Glutamatergic neuron (in vitro differentiated cells): Measurements from ENCODE around the gene UQCRQ. TPM values are rescaled to one million over a fixed set of nuclear protein-coding genes. Genes with fewer than 3 reads are reported as not detected.

Source experiments
- DNase-seq: peaks from one replicate; pipeline ENCODE4 v3.0.0; 2022
- H3K27ac Mint-ChIP-seq: one replicate; pipeline ENCODE4 v1.8.0; 2020; ENCODE audit warnings: mild to moderate bottlenecking, mixed read lengths, inconsistent platforms; ENCODE audit not compliant: unreplicated experiment
- H3K27me3 Mint-ChIP-seq: one replicate; pipeline ENCODE4 v1.8.0; 2020; ENCODE audit warnings: mild to moderate bottlenecking, moderate library complexity, mixed read lengths, inconsistent platforms; ENCODE audit not compliant: unreplicated experiment
- H3K36me3 Mint-ChIP-seq: one replicate; pipeline ENCODE4 v1.8.0; 2020; ENCODE audit warnings: mild to moderate bottlenecking, mixed read lengths, inconsistent platforms; ENCODE audit not compliant: unreplicated experiment
- H3K4me1 Mint-ChIP-seq: one replicate; pipeline ENCODE4 v1.8.0; 2020; ENCODE audit warnings: mild to moderate bottlenecking, low read depth, mixed read lengths, inconsistent platforms; ENCODE audit not compliant: unreplicated experiment
- H3K4me3 Mint-ChIP-seq: one replicate; pipeline ENCODE4 v1.8.0; 2020; ENCODE audit warnings: mild to moderate bottlenecking, mixed read lengths, inconsistent platforms; ENCODE audit not compliant: unreplicated experiment
- H3K9me3 Mint-ChIP-seq: one replicate; pipeline ENCODE4 v1.8.0; 2020; ENCODE audit warnings: mild to moderate bottlenecking, moderate library complexity, mixed read lengths, inconsistent platforms; ENCODE audit not compliant: unreplicated experiment
- CTCF ChIP-seq: fragments of 200-600 bp; sonication (generic); IDR thresholded peaks from one replicate; pipeline ENCODE4 v1.5.0; 2021; ENCODE audit not compliant: partially characterized antibody, unreplicated experiment
- total RNA-seq: library from RNA; stranded (reverse); fragmentation: NEBNext Ultra II Directional; extraction: Animal tissue kit (Norgen Biotek cat#: 25700); gene quantifications from one replicate; pipeline ENCODE4 v1.2.1, GENCODE V29; 2021; ENCODE audit not compliant: unreplicated experiment

Gene UQCRQ
- total RNA-seq, 1 donor from 2014 or later = 163 TPM

- no peak for DNase-seq
- Mint-ChIP-seq H3K27me3 (peaks cover 16% of the 10 kb centered on the region), H3K4me3 (peak overlapping the region; percentile 52), H3K36me3 (no peaks in the 10 kb centered on the region), H3K27ac (no peak overlapping the region), H3K4me1 (no peaks in the 10 kb centered on the region), H3K9me3 (peaks cover 6% of the 10 kb centered on the region)
- TF ChIP-seq CTCF = no peak
These were observed 33.8 kb upstream of the UQCRQ start for GRCh38 chr5:132832612-132833011.

GRCh38 chr5:132834057-132834456, 32.4 kb upstream of the UQCRQ start:
- Mint-ChIP-seq H3K9me3 (peaks cover 5% of the 10 kb centered on the region), H3K27ac (no peak overlapping the region), H3K4me1 (no peaks in the 10 kb centered on the region), H3K36me3 (no peaks in the 10 kb centered on the region), H3K4me3 (no peak overlapping the region), H3K27me3 (peaks cover 14% of the 10 kb centered on the region)
- no peak for DNase-seq
- no peak for TF ChIP-seq CTCF

- TF ChIP-seq CTCF = no peak
These were observed 29.6 kb upstream of the UQCRQ start for GRCh38 chr5:132836852-132837251.

GRCh38 chr5:132837868-132838267, 28.6 kb upstream of the UQCRQ start:
- peaks cover 2% of the 10 kb centered on the region for H3K27me3 Mint-ChIP-seq
- no peaks in the 10 kb centered on the region for H3K36me3 Mint-ChIP-seq
- TF ChIP-seq CTCF = no peak
- no peak overlapping the region for H3K27ac Mint-ChIP-seq
- H3K9me3 Mint-ChIP-seq = no peaks in the 10 kb centered on the region
- H3K4me1 Mint-ChIP-seq = no peaks in the 10 kb centered on the region
- H3K4me3 Mint-ChIP-seq = no peak overlapping the region
- DNase-seq = no peak

More at GRCh38 chr5:132836852-132837251, 29.6 kb upstream of the UQCRQ start:
- H3K27me3 Mint-ChIP-seq = peaks cover 2% of the 10 kb centered on the region
- no peak overlapping the region for H3K4me3 Mint-ChIP-seq
- no peaks in the 10 kb centered on the region for H3K36me3 Mint-ChIP-seq
- no peaks in the 10 kb centered on the region for H3K9me3 Mint-ChIP-seq
- DNase-seq = no peak
- no peaks in the 10 kb centered on the region for H3K4me1 Mint-ChIP-seq
- no peak overlapping the region for H3K27ac Mint-ChIP-seq

GRCh38 chr5:132838516-132839282, 27.7 kb upstream of the UQCRQ start:
- H3K4me3 Mint-ChIP-seq = no peak overlapping the region
- TF ChIP-seq CTCF = no peak
- H3K27ac Mint-ChIP-seq = no peak overlapping the region
- no peak for DNase-seq
- H3K4me1 Mint-ChIP-seq = no peaks in the 10 kb centered on the region
- H3K27me3 Mint-ChIP-seq = peaks cover 2% of the 10 kb centered on the region
- no peaks in the 10 kb centered on the region for H3K36me3 Mint-ChIP-seq
- no peaks in the 10 kb centered on the region for H3K9me3 Mint-ChIP-seq
